GM12874 (cell line): Measurements from ENCODE around the gene SLC35D2.

ENCODE experiments used
- CTCF ChIP-seq: IDR thresholded peaks from 2 replicates; pipeline ENCODE4 v1.5.1; 2011; ENCODE audit warnings: low read depth, mild to moderate bottlenecking, control low read depth, low read length, moderate library complexity; ENCODE audit not compliant: insufficient read depth

SLC35D2 gene

GRCh38 chr9:96323169-96323568 lies 60.3 kb downstream of the SLC35D2 start:
- TF ChIP-seq CTCF, result no peak

GRCh38 chr9:96321515-96321914 lies 62.0 kb downstream of the SLC35D2 start:
- TF ChIP-seq CTCF, result no peak

- no peak for TF ChIP-seq CTCF
These were observed 62.7 kb downstream of the SLC35D2 start for GRCh38 chr9:96320749-96321280.

GRCh38 chr9:96318921-96319565 lies 64.5 kb downstream of the SLC35D2 start:
- TF ChIP-seq CTCF, result no peak

- peak; percentile 73; the same call in 1 of the 2 replicates for TF ChIP-seq CTCF
These were observed 66.1 kb downstream of the SLC35D2 start for GRCh38 chr9:96317335-96317980.

- no peak for TF ChIP-seq CTCF
These were observed 73.7 kb downstream of the SLC35D2 start for GRCh38 chr9:96309850-96310249.

- no peak for TF ChIP-seq CTCF
These were observed 78.3 kb downstream of the SLC35D2 start for GRCh38 chr9:96305171-96305570.
